ENCODE results near the gene MUC20.
"Not testable (repeated sequence)": the region's sequence is repeated elsewhere in the genome, so short reads cannot be mapped to it uniquely, and the experiment has no call there.

The MUC20 gene

GRCh38 chr3:195711091-195711812 is 9.5 kb upstream of the MUC20 start:
- not testable (repeated sequence) for DNase-seq

- no peak for DNase-seq
Observed at GRCh38 chr3:195711813-195712534, 8.8 kb upstream of the MUC20 start.

- not testable (repeated sequence) for DNase-seq
Observed at GRCh38 chr3:195712535-195712910, 8.3 kb upstream of the MUC20 start.

- not testable (repeated sequence) for DNase-seq
Observed at GRCh38 chr3:195713150-195713549, 7.6 kb upstream of the MUC20 start.

- DNase-seq: peak; percentile 58
Observed at GRCh38 chr3:195714380-195715011, 6.3 kb upstream of the MUC20 start.

- no peak for DNase-seq
Observed at GRCh38 chr3:195715134-195715533, 5.6 kb upstream of the MUC20 start.

GRCh38 chr3:195715583-195716266 is 5.1 kb upstream of the MUC20 start:
- DNase-seq: peak; percentile 2

- no peak for DNase-seq
Observed at GRCh38 chr3:195717416-195717815, 3.4 kb upstream of the MUC20 start.

GRCh38 chr3:195717852-195718476 is 2.8 kb upstream of the MUC20 start:
- no peak for DNase-seq

- DNase-seq: no peak
Observed at GRCh38 chr3:195718477-195718984, 2.2 kb upstream of the MUC20 start.

GRCh38 chr3:195719514-195720254 is 1.1 kb upstream of the MUC20 start:
- DNase-seq: not testable (repeated sequence)

GRCh38 chr3:195722139-195722995 is 1.6 kb downstream of the MUC20 start:
- DNase-seq: not testable (repeated sequence)

GRCh38 chr3:195722996-195723345 is 2.2 kb downstream of the MUC20 start:
- DNase-seq: not testable (repeated sequence)

- DNase-seq: not testable (repeated sequence)
Observed at GRCh38 chr3:195724363-195724762, 3.6 kb downstream of the MUC20 start.

- DNase-seq: not testable (repeated sequence)
Observed at GRCh38 chr3:195725916-195726740, 5.3 kb downstream of the MUC20 start.

GRCh38 chr3:195727606-195728195 is 6.9 kb downstream of the MUC20 start:
- no peak for DNase-seq

GRCh38 chr3:195728789-195729188 is 8.0 kb downstream of the MUC20 start:
- DNase-seq: not testable (repeated sequence)

- no peak for DNase-seq
Observed at GRCh38 chr3:195729476-195730251, 8.9 kb downstream of the MUC20 start.

All from retina (tissue), 1 donor.